DND-41 (cell line): ENCODE data around the gene TEP1.

Experiments
- CTCF ChIP-seq: IDR thresholded peaks from 2 replicates; pipeline ENCODE4 v1.5.1; 2012; ENCODE audit warnings: borderline replicate concordance, low read length, moderate library complexity, mild to moderate bottlenecking; ENCODE audit not compliant: poor library complexity, severe bottlenecking; ENCODE audit errors: extremely low read depth
- EZH2 ChIP-seq: IDR thresholded peaks from 3 replicates; pipeline ENCODE4 v1.6.1; 2012; ENCODE audit warnings: borderline replicate concordance, low read depth, mild to moderate bottlenecking, moderate library complexity, low read length, inconsistent platforms; ENCODE audit not compliant: severe bottlenecking

GRCh38 chr14:20383032-20383431 lies 30.3 kb downstream of the TEP1 start:
- TF ChIP-seq CTCF = no peak
- TF ChIP-seq EZH2 = no peak
